ENCODE data around the gene SERTAD3.

DNA sequence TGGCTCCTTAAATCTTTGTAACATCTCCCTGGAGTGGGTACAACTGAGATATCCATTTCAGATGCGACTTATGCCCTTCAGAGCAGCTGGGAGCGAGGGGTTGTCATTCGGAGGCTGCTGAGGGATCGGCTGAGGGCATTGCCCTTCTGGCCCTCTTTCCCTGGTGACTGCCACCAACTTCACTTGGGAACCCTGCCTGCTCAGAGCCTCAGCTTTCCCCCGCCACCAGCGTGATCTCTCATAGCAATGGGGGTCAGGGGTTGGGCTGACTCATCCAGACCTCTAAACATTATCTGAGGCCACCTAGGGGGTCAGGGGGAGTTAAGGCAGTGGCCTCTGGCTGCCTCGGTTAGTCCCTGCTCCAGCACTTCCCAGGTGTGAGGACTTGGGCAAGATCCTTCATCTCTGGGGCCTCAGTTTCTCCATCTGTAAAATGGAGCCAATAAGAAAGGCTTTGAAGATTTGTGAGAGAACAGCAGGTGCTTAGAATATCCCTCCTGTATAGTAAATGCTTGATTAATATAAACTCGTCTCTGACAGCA is 32.1 kb downstream of the SERTAD3 start:
- TF ChIP-seq, protein P1, sequence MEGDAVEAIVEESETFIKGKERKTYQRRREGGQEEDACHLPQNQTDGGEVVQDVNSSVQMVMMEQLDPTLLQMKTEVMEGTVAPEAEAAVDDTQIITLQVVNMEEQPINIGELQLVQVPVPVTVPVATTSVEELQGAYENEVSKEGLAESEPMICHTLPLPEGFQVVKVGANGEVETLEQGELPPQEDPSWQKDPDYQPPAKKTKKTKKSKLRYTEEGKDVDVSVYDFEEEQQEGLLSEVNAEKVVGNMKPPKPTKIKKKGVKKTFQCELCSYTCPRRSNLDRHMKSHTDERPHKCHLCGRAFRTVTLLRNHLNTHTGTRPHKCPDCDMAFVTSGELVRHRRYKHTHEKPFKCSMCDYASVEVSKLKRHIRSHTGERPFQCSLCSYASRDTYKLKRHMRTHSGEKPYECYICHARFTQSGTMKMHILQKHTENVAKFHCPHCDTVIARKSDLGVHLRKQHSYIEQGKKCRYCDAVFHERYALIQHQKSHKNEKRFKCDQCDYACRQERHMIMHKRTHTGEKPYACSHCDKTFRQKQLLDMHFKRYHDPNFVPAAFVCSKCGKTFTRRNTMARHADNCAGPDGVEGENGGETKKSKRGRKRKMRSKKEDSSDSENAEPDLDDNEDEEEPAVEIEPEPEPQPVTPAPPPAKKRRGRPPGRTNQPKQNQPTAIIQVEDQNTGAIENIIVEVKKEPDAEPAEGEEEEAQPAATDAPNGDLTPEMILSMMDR (conservative IDR thresholded peaks at IDR 0.05; ENCODE audit: low read depth, low read length), result no peak
- no peak for TF ChIP-seq EZH2 (IDR thresholded peaks at IDR 0.05; ENCODE audit: borderline replicate concordance, low read depth, low read length, poor library complexity, severe bottlenecking)

All from A673 (cell line).